H1 (cell line): ENCODE data around the gene VAV2.

Experiments used
- CEBPB ChIP-seq: IDR thresholded peaks from 2 replicates; pipeline ENCODE4 v1.6.1; 2012; ENCODE audit warnings: low read depth, low read length
- CHD1 ChIP-seq: IDR thresholded peaks from 2 replicates; pipeline ENCODE4 v1.6.1; 2012; ENCODE audit warnings: low read depth, low read length, improper control_type of control experiment
- CTCF ChIP-seq, 3 experiments: IDR thresholded peaks; 1 replicate in 2 of 3; 2 replicates in 1 of 3; pipeline versions ENCODE4 v1.5.1 to v1.6.1; 2011; ENCODE audit warnings: low read length in 3 of 3, mild to moderate bottlenecking in 3 of 3, inconsistent platforms in 2 of 3, low read depth in 1 of 3, moderate library complexity in 1 of 3; ENCODE audit not compliant: insufficient read depth in 1 of 3; ENCODE audit errors: control extremely low read depth in 1 of 3
- EP300 ChIP-seq, 2 experiments: IDR thresholded peaks; 1 replicate in 1 of 2; 2 replicates in 1 of 2; pipeline ENCODE4 v1.6.1; 2011 to 2012; ENCODE audit warnings: low read depth in 2 of 2, low read length in 2 of 2, mild to moderate bottlenecking in 2 of 2, borderline replicate concordance in 1 of 2, inconsistent platforms in 1 of 2, moderate library complexity in 1 of 2
- POLR2A ChIP-seq, 2 experiments: IDR thresholded peaks; 1 replicate in 1 of 2; 2 replicates in 1 of 2; pipeline ENCODE4 v1.6.1; 2011; ENCODE audit warnings: low read depth in 2 of 2, low read length in 2 of 2, mild to moderate bottlenecking in 2 of 2; ENCODE audit errors: control extremely low read depth in 1 of 2
- SIN3A ChIP-seq, 2 experiments: IDR thresholded peaks in 1 of 2; conservative IDR thresholded peaks in 1 of 2; 2 replicates each; pipeline ENCODE4 v1.6.1; 2011 to 2012; ENCODE audit warnings: low read length in 2 of 2, improper control_type of control experiment in 1 of 2, low read depth in 1 of 2, mild to moderate bottlenecking in 1 of 2
- TAF1 ChIP-seq: IDR thresholded peaks from 2 replicates; pipeline ENCODE4 v1.6.1; 2011; ENCODE audit warnings: mild to moderate bottlenecking, low read depth, low read length

GRCh38 chr9:133780962-133781827 is 210.9 kb downstream of the VAV2 start:
- TF ChIP-seq POLR2A (IDR thresholded peaks at IDR 0.05; ENCODE audit: control extremely low read depth in 1 of 2, low read depth in 2 of 2, low read length in 2 of 2) (no peak), CTCF (IDR thresholded peaks at IDR 0.05; ENCODE audit: control extremely low read depth in 1 of 3, insufficient read depth in 1 of 3, low read depth in 1 of 3, low read length in 3 of 3) (no peak), TAF1 (no peak), CEBPB (no peak), SIN3A (conservative IDR thresholded peaks at IDR 0.05 in 1 of 2, IDR thresholded peaks at IDR 0.05 in 1 of 2; ENCODE audit: low read depth in 1 of 2, low read length in 2 of 2) (no peak), EP300 (IDR thresholded peaks at IDR 0.05; ENCODE audit: borderline replicate concordance in 1 of 2, low read depth in 2 of 2, low read length in 2 of 2) (no peak), CHD1 (no peak)
